NB4 (cell line): ENCODE results near the gene TESK2.

ENCODE experiments used
- CTCF ChIP-seq: IDR thresholded peaks from one replicate; pipeline ENCODE4 v1.5.1; 2012; ENCODE audit warnings: low read depth, low read length
- MAX ChIP-seq: IDR thresholded peaks from 2 replicates; pipeline ENCODE4 v1.6.1; 2011; ENCODE audit warnings: low read depth, low read length
- MYC ChIP-seq: IDR thresholded peaks from 2 replicates; pipeline ENCODE4 v1.6.1; 2011; ENCODE audit warnings: low read depth, low read length
- POLR2A ChIP-seq: IDR thresholded peaks from 2 replicates; pipeline ENCODE4 v1.6.1; 2011; ENCODE audit warnings: mild to moderate bottlenecking; ENCODE audit not compliant: insufficient read length; ENCODE audit errors: extremely low read depth

DNA sequence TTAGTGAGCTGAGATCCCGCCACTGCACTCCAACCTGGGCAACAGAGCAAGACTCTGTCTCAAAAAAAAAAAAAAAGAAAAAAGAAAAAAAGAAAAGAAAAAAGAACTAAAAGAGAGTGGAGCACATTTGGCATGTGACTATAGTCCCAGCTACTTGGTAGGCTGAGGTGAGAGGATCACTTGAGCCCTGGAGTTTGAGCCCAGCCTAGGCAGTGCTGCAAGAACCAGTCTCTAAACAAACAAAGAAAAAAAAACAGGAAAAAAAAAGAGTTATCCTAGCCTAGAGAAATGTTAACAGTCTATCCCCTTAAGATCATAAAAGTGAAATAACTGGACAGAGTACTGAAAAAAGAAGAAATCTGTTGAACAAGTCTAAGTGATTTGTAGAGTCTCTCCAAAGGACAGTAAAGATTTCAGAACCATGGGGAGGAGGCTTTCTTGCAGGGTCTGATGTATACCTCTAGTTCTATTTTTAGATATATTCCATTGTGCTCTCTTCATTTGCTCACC is 35.2 kb upstream of the TESK2 start:
- no peak for TF ChIP-seq MAX
- TF ChIP-seq POLR2A: no peak
- TF ChIP-seq CTCF: no peak
- TF ChIP-seq MYC: no peak
